ENCODE measurements around the gene FOSB.

FOSB gene

GRCh38 chr19:45485305-45486077 is 17.7 kb downstream of the FOSB start:
- H3K4me1 ChIP-seq: peaks cover 6 to 21% (median 15%) of the 10 kb centered on the region in 10 experiments
- no peak for TF ChIP-seq Cebpa-rat (IDR thresholded peaks at IDR 0.05)
- no peaks in the 10 kb centered on the region for H3K9me3 ChIP-seq (replicated peaks in 1 of 11)
- H3K27me3 ChIP-seq: no peaks in the 10 kb centered on the region
- H3K9ac ChIP-seq: peak overlapping the region in 10 of 11 experiments; percentile 50 to 75 (median 68); a peak in 19 of 22 replicates
- peak overlapping the region; percentile 49 to 79 (median 75) for H3K4me2 ChIP-seq
- peaks cover 0 to 6% (median 0%) of the 10 kb centered on the region in 11 experiments; a peak in 3 of 22 replicates for H4K20me1 ChIP-seq
- peak overlapping the region in 5 of 11 experiments; percentile 33 to 50 (median 37); a peak in 8 of 22 replicates for H3K27ac ChIP-seq
- H3K4me3 ChIP-seq: peak overlapping the region; percentile 54 to 72 (median 64)
- H3K36me3 ChIP-seq: peaks cover 0 to 21% (median 0%) of the 10 kb centered on the region in 11 experiments; a peak in 4 of 22 replicates

GRCh38 chr19:45488708-45489107 is 20.9 kb downstream of the FOSB start:
- Histone ChIP-seq H3K36me3 (peaks cover 0 to 21% (median 0%) of the 10 kb centered on the region in 11 experiments; a peak in 4 of 22 replicates), H3K4me1 (peaks cover 22 to 38% (median 30%) of the 10 kb centered on the region in 10 experiments), H3K27me3 (0 out of 22 replicates have a peak, but pooled peaks cover 0 to under 1% (median 0%) of the 10 kb centered on the region in 11 experiments), H3K4me3 (no peak overlapping the region), H3K9ac (no peak overlapping the region), H3K9me3 (replicated peaks in 1 of 11) (no peaks in the 10 kb centered on the region), H3K27ac (no peak overlapping the region), H4K20me1 (peaks cover 0 to 6% (median 0%) of the 10 kb centered on the region in 11 experiments; a peak in 3 of 22 replicates), H3K4me2 (no peak overlapping the region)
- no peak for TF ChIP-seq Cebpa-rat (IDR thresholded peaks at IDR 0.05)

DNA sequence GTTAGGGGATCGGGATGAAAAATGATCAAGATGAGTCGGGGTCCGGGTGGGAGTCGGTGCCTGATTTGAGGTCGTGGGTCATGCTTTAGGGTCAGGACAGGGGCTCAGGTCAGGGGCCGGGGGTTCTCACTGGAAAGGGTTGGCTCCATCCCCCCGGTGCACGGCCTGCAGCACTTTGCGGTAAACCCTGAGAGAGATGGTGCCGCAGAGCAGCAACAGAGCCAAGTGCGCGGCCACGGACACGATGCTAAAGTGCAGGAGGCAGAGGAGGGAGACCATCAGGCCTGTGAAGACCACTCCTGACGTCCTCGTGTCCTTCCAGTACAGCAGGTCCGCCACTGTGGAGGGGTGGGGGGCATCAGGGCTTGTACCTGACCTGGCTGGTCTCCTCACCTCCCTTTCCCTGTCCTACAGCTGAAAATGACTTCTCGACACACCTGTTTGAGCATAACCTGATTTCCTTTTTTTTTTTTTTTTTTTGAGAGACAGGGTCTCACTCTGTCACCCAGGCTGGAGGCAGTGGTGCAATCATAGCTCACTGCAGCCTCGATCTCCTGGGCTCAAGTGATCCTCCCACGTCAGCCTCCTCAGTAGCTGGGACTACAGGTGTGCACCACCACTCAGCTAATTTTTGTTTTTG is 21.5 kb downstream of the FOSB start:
- Histone ChIP-seq H3K4me2 (no peak overlapping the region), H3K36me3 (peaks cover 0 to 26% (median 0%) of the 10 kb centered on the region in 11 experiments; a peak in 4 of 22 replicates), H3K4me3 (no peak overlapping the region), H4K20me1 (peaks cover 0 to 9% (median 0%) of the 10 kb centered on the region in 11 experiments; a peak in 6 of 22 replicates), H3K9ac (no peak overlapping the region), H3K9me3 (replicated peaks in 1 of 11) (no peaks in the 10 kb centered on the region), H3K27ac (no peak overlapping the region), H3K27me3 (peaks cover 0 to 6% (median 4%) of the 10 kb centered on the region in 11 experiments; a peak in 15 of 22 replicates), H3K4me1 (peaks cover 22 to 37% (median 31%) of the 10 kb centered on the region in 10 experiments)
- TF ChIP-seq Cebpa-rat (IDR thresholded peaks at IDR 0.05): no peak

DNA sequence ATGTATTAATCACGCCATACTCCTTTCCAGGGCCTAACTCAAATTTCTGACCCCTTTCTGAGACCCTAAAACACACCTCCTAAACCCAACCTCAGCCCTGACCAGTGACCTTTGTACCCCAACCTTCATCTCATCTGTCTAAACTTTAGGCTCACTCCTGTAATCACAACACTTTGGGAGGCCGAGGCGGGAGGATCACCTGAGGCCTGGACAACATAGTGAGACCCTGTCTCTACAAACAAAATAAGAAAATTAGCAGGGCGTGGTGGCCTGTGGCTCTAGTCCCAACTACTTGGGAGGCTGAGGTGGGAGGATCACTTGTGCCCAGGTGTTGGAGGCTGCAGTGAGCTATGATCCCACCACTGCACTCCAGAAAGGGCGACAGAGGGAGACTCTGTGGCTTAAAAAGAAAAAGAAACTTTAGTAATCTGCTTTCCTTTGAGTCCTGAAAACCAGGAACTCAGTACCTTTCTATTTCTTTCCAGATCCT is 24.4 kb downstream of the FOSB start:
- TF ChIP-seq Cebpa-rat (IDR thresholded peaks at IDR 0.05): no peak
- peaks cover 0 to 30% (median 0%) of the 10 kb centered on the region in 11 experiments; a peak in 4 of 22 replicates for H3K36me3 ChIP-seq
- H3K27me3 ChIP-seq: peaks cover 19 to 31% (median 29%) of the 10 kb centered on the region in 11 experiments
- peaks cover 0 to 26% (median 11%) of the 10 kb centered on the region in 11 experiments; a peak in 10 of 22 replicates for H4K20me1 ChIP-seq
- H3K9me3 ChIP-seq (replicated peaks in 1 of 11): no peaks in the 10 kb centered on the region
- peak overlapping the region in 10 of 11 experiments; percentile 68 to 82 (median 75); a peak in 16 of 22 replicates for H3K9ac ChIP-seq
- peak overlapping the region in 5 of 11 experiments; percentile 35 to 71 (median 63); a peak in 7 of 22 replicates for H3K27ac ChIP-seq
- peaks cover 18 to 35% (median 28%) of the 10 kb centered on the region in 10 experiments for H3K4me1 ChIP-seq
- peak overlapping the region in 9 of 10 experiments; percentile 61 to 74 (median 66); a peak in 18 of 20 replicates for H3K4me3 ChIP-seq
- peak overlapping the region; percentile 87 to 98 (median 94) for H3K4me2 ChIP-seq

DNA sequence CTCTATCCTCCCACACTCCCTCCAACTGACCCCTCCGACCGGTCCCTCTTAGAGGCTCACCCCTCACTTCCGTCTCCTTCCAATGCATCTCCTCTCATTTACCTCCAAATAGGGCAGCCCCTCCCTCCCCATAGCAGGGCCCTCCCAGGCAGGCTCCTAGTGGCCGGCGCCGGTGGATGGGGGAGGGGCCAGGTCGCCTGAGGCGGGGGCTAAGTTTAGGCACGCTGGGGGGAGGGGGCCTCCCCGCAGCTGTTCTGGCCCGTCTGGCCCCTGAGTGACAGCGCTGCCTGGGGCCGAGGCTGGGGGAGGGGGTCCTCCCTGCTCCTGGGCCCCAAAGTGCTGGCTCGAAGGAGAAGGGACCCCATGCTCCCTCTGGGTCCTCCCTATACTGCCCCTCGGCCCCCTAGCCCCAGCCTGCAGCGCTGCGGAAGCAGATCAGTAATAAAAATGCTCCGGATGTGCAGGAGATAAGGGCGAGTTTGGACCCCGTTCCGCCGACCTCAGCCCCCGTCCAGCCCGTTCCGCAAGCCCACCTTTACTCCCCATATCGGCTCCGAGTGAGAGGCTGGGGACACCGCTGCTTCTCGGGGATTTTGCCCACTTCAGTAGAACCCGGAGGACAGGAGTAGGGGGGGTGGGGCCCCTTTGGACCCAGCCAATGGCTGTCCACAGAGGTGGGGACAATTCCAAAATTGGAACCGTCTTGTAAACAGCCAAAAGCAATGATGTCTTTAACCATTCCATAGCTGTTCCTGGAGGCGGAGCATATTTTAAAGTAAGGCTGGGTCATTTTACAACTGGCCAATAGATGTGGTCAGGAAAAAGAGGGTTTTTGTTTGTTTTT is 25.1 kb downstream of the FOSB start:
- H4K20me1 ChIP-seq: peaks cover 0 to 26% (median 11%) of the 10 kb centered on the region in 11 experiments; a peak in 10 of 22 replicates
- H3K9me3 ChIP-seq (replicated peaks in 1 of 11): no peaks in the 10 kb centered on the region
- peak overlapping the region; percentile 59 to 74 (median 66) for H3K4me3 ChIP-seq
- peaks cover 22 to 37% (median 32%) of the 10 kb centered on the region in 11 experiments for H3K27me3 ChIP-seq
- peak overlapping the region; percentile 65 to 82 (median 75) for H3K9ac ChIP-seq
- H3K4me2 ChIP-seq: peak overlapping the region; percentile 87 to 98 (median 94)
- H3K4me1 ChIP-seq: peaks cover 24 to 42% (median 34%) of the 10 kb centered on the region in 10 experiments
- peak overlapping the region; percentile 21 to 71 (median 59); a peak in 20 of 22 replicates for H3K27ac ChIP-seq
- TF ChIP-seq Cebpa-rat (IDR thresholded peaks at IDR 0.05): no peak
- H3K36me3 ChIP-seq: peaks cover 0 to 26% (median 0%) of the 10 kb centered on the region in 11 experiments; a peak in 4 of 22 replicates

- peaks cover 0 to 12% (median 0%) of the 10 kb centered on the region in 11 experiments; a peak in 4 of 22 replicates for H3K36me3 ChIP-seq
- no peak overlapping the region for H3K9ac ChIP-seq
- TF ChIP-seq Cebpa-rat (IDR thresholded peaks at IDR 0.05): no peak
- H3K4me2 ChIP-seq: peak overlapping the region in 3 of 11 experiments; percentile 90 to 98 (median 92); a peak in 5 of 22 replicates
- peaks cover 37 to 53% (median 48%) of the 10 kb centered on the region in 11 experiments for H3K27me3 ChIP-seq
- H3K4me3 ChIP-seq: no peak overlapping the region
- H3K27ac ChIP-seq: no peak overlapping the region
- H3K9me3 ChIP-seq (replicated peaks in 1 of 11): peaks cover 0 to 7% (median 0%) of the 10 kb centered on the region in 11 experiments; a peak in 1 of 22 replicates
- peaks cover 40 to 57% (median 50%) of the 10 kb centered on the region in 10 experiments for H3K4me1 ChIP-seq
- H4K20me1 ChIP-seq: peaks cover 0 to 40% (median 22%) of the 10 kb centered on the region in 11 experiments; a peak in 13 of 22 replicates
Observed at GRCh38 chr19:45494261-45494916, 26.6 kb downstream of the FOSB start.

GRCh38 chr19:45495178-45495577 is 27.4 kb downstream of the FOSB start:
- Histone ChIP-seq H3K4me1 (peaks cover 45 to 65% (median 55%) of the 10 kb centered on the region in 10 experiments), H3K27me3 (peaks cover 43 to 61% (median 56%) of the 10 kb centered on the region in 11 experiments), H3K9me3 (replicated peaks in 1 of 11) (peaks cover 0 to 9% (median 0%) of the 10 kb centered on the region in 11 experiments; a peak in 1 of 22 replicates), H3K9ac (no peak overlapping the region), H3K4me2 (peak overlapping the region in 2 of 11 experiments; percentile 96 to 97; a peak in 3 of 22 replicates), H3K4me3 (no peak overlapping the region), H3K36me3 (peaks cover 0 to 12% (median 0%) of the 10 kb centered on the region in 11 experiments; a peak in 4 of 22 replicates), H3K27ac (no peak overlapping the region), H4K20me1 (peaks cover 0 to 43% (median 25%) of the 10 kb centered on the region in 11 experiments; a peak in 13 of 22 replicates)
- TF ChIP-seq Cebpa-rat (IDR thresholded peaks at IDR 0.05): no peak

All from BLaER1 treated with 17β-estradiol and CSF1 and Interleukin-3, amounts not matched to agents 10 nM and 100 nM (cell line).